ENCODE data around the gene GUCY1B1. TPM values are rescaled to one million over a fixed set of nuclear protein-coding genes. Genes with fewer than 3 reads are reported as not detected.

The GUCY1B1 gene
- total RNA-seq, 1 experiment from 2014 or later, result not detected

DNA sequence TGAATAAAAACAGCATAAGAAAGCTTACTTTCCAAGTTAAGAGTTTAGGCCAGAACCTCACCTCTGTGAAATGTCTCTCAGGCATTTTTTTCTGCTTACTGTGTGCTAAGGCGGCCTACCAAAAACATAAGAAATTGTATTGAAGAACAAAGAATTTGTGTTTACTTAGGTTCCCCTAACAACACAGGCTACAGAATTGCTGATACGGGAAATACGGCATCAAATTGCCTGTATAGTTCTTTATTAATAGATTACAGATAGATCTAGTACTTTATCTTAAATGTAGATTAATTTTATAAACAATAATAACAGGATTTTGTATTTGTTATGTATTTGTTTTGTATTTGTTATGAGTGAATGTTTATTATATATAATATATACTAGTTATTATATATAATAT is 94.4 kb downstream of the GUCY1B1 start:
- intact Hi-C loops (cut with micrococcal nuclease; ENCODE audit: unreplicated experiment), result no loop called here
- Mint-ChIP-seq H3K27ac (ENCODE audit: unreplicated experiment) (no peak overlapping the region), H3K27me3 (ENCODE audit: insufficient read depth, unreplicated experiment) (no peaks in the 10 kb centered on the region), H3K4me1 (ENCODE audit: low read depth, unreplicated experiment) (no peaks in the 10 kb centered on the region), H3K36me3 (ENCODE audit: insufficient read depth, unreplicated experiment) (no peaks in the 10 kb centered on the region), H3K9me3 (ENCODE audit: unreplicated experiment) (peaks cover 18% of the 10 kb centered on the region), H3K4me3 (ENCODE audit: unreplicated experiment) (no peak overlapping the region)
- ChIA-PET POLR2A (no interaction called here), CTCF (no interaction called here)
- H3K4me1 ChIP-seq, result 0 out of 2 replicates have a peak, but pooled peaks cover 5% of the 10 kb centered on the region
- H3K4me3 ChIP-seq (ENCODE audit: low read depth, low read length), result no peak overlapping the region
- DNase-seq, result no peak
- H3K27me3 ChIP-seq (replicated peaks; ENCODE audit: control insufficient read depth, insufficient read depth, low read length), result no peaks in the 10 kb centered on the region
- TF ChIP-seq, protein P1, sequence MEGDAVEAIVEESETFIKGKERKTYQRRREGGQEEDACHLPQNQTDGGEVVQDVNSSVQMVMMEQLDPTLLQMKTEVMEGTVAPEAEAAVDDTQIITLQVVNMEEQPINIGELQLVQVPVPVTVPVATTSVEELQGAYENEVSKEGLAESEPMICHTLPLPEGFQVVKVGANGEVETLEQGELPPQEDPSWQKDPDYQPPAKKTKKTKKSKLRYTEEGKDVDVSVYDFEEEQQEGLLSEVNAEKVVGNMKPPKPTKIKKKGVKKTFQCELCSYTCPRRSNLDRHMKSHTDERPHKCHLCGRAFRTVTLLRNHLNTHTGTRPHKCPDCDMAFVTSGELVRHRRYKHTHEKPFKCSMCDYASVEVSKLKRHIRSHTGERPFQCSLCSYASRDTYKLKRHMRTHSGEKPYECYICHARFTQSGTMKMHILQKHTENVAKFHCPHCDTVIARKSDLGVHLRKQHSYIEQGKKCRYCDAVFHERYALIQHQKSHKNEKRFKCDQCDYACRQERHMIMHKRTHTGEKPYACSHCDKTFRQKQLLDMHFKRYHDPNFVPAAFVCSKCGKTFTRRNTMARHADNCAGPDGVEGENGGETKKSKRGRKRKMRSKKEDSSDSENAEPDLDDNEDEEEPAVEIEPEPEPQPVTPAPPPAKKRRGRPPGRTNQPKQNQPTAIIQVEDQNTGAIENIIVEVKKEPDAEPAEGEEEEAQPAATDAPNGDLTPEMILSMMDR (IDR thresholded peaks at IDR 0.05; ENCODE audit: insufficient read depth in 1 of 2, low read depth in 1 of 2, low read length in 1 of 2, severe bottlenecking in 1 of 2, unreplicated experiment in 1 of 2), result no peak
- H3K9me3 ChIP-seq, result no peaks in the 10 kb centered on the region
- BruUV-seq (replicated peaks), result no TSS peak
- no peaks in the 10 kb centered on the region for H3K36me3 ChIP-seq (ENCODE audit: control insufficient read depth, insufficient read depth, low read length)

- Mint-ChIP-seq H3K36me3 (ENCODE audit: insufficient read depth, unreplicated experiment) (no peaks in the 10 kb centered on the region), H3K4me3 (ENCODE audit: unreplicated experiment) (no peak overlapping the region), H3K9me3 (ENCODE audit: unreplicated experiment) (peaks cover 21% of the 10 kb centered on the region), H3K27me3 (ENCODE audit: insufficient read depth, unreplicated experiment) (no peaks in the 10 kb centered on the region), H3K4me1 (ENCODE audit: low read depth, unreplicated experiment) (no peaks in the 10 kb centered on the region), H3K27ac (ENCODE audit: unreplicated experiment) (no peak overlapping the region)
- intact Hi-C loops (cut with micrococcal nuclease; ENCODE audit: unreplicated experiment), result no loop called here
- TF ChIP-seq, protein P1 (IDR thresholded peaks at IDR 0.05; ENCODE audit: insufficient read depth in 1 of 2, low read depth in 1 of 2, low read length in 1 of 2, severe bottlenecking in 1 of 2, unreplicated experiment in 1 of 2), result no peak
- 0 out of 2 replicates have a peak, but pooled peaks cover 5% of the 10 kb centered on the region for H3K4me1 ChIP-seq
- POLR2A ChIA-PET, result no interaction called here
- H3K27me3 ChIP-seq (replicated peaks; ENCODE audit: control insufficient read depth, insufficient read depth, low read length), result no peaks in the 10 kb centered on the region
- H3K9me3 ChIP-seq, result no peaks in the 10 kb centered on the region
- H3K4me3 ChIP-seq (ENCODE audit: low read depth, low read length), result no peak overlapping the region
- H3K36me3 ChIP-seq (ENCODE audit: control insufficient read depth, insufficient read depth, low read length), result no peaks in the 10 kb centered on the region
- BruUV-seq (replicated peaks), result no TSS peak
- CTCF ChIA-PET, result interaction anchor here (0.6 kb wide), 1 partner anchor 53 kb away, joined by 3 read pairs; no protein-coding TSS in a partner anchor
- no peak for DNase-seq
These were observed 95.9 kb downstream of the GUCY1B1 start for GRCh38 chr4:155854582-155855226.

GRCh38 chr4:155855897-155856296 is 97.1 kb downstream of the GUCY1B1 start:
- TF ChIP-seq, protein P1 (IDR thresholded peaks at IDR 0.05; ENCODE audit: insufficient read depth in 1 of 2, low read depth in 1 of 2, low read length in 1 of 2, severe bottlenecking in 1 of 2, unreplicated experiment in 1 of 2), result no peak
- ChIA-PET CTCF (no interaction called here), POLR2A (no interaction called here)
- H3K4me1 Mint-ChIP-seq (ENCODE audit: low read depth, unreplicated experiment), result no peaks in the 10 kb centered on the region
- no peak for DNase-seq
- no peaks in the 10 kb centered on the region for H3K36me3 Mint-ChIP-seq (ENCODE audit: insufficient read depth, unreplicated experiment)
- no peak overlapping the region for H3K4me3 Mint-ChIP-seq (ENCODE audit: unreplicated experiment)
- H3K9me3 Mint-ChIP-seq (ENCODE audit: unreplicated experiment), result peaks cover 9% of the 10 kb centered on the region
- H3K27me3 Mint-ChIP-seq (ENCODE audit: insufficient read depth, unreplicated experiment), result no peaks in the 10 kb centered on the region
- Histone ChIP-seq H3K36me3 (ENCODE audit: control insufficient read depth, insufficient read depth, low read length) (no peaks in the 10 kb centered on the region), H3K4me1 (0 out of 2 replicates have a peak, but pooled peaks cover 5% of the 10 kb centered on the region), H3K4me3 (ENCODE audit: low read depth, low read length) (no peak overlapping the region), H3K27me3 (replicated peaks; ENCODE audit: control insufficient read depth, insufficient read depth, low read length) (no peaks in the 10 kb centered on the region), H3K9me3 (no peaks in the 10 kb centered on the region)
- no TSS peak for BruUV-seq (replicated peaks)
- intact Hi-C loops (cut with micrococcal nuclease; ENCODE audit: unreplicated experiment), result no loop called here
- no peak overlapping the region for H3K27ac Mint-ChIP-seq (ENCODE audit: unreplicated experiment)

Other genes with a start within 250 kb of the GUCY1B1 start
- not detected in 2 replicates for gene GUCY1A1, start 92.2 kb upstream of the GUCY1B1 start, total RNA-seq (2022)
- not detected in 2 replicates for gene ASIC5, start 107.3 kb downstream of the GUCY1B1 start, total RNA-seq (2022)
- gene TDO2, start 144.7 kb downstream of the GUCY1B1 start, total RNA-seq (2022), result 1.6 and 4.7 TPM in 2 replicates
- 2.3 and 2.9 TPM in 2 replicates for gene CTSO, start 194.8 kb downstream of the GUCY1B1 start, total RNA-seq (2022)